Mesodermal cell (in vitro differentiated cells): Measurements from ENCODE around the gene SLC1A5.
"Not testable (repeated sequence)": the region's sequence is repeated elsewhere in the genome, so short reads cannot be mapped to it uniquely, and the experiment has no call there.

Experiments
- H3K27ac ChIP-seq: 2 replicates; pipeline ENCODE4 v1.7.0; 2013; ENCODE audit warnings: mild to moderate bottlenecking, low read depth, low read length, moderate library complexity; ENCODE audit not compliant: severe bottlenecking
- H3K36me3 ChIP-seq: 2 replicates; pipeline ENCODE4 v1.7.1; 2013; ENCODE audit warnings: mild to moderate bottlenecking, low read length, moderate library complexity; ENCODE audit not compliant: control insufficient read depth, insufficient read depth
- H3K4me1 ChIP-seq: one replicate; pipeline ENCODE4 v1.7.1; 2013; ENCODE audit warnings: mild to moderate bottlenecking, low read length; ENCODE audit not compliant: insufficient read depth, control insufficient read depth, poor library complexity, severe bottlenecking
- H3K4me3 ChIP-seq: 2 replicates; pipeline ENCODE4 v1.7.0; 2013; ENCODE audit warnings: low read length, control low read depth, mild to moderate bottlenecking; ENCODE audit not compliant: insufficient read depth, poor library complexity, severe bottlenecking; ENCODE audit errors: extremely low read depth
- H3K9me3 ChIP-seq: 2 replicates; pipeline ENCODE4 v1.7.1; 2013; ENCODE audit warnings: mild to moderate bottlenecking, low read length, moderate library complexity; ENCODE audit not compliant: control insufficient read depth
- WGBS, 2 experiments: methylation state at CpG; one replicate each; pipeline ENCODE4 v1.1.5; 2013; ENCODE audit warnings: missing lambda C conversion rate in 2 of 2; ENCODE audit not compliant: insufficient coverage in 2 of 2; 5-methylcytosine and 5-hydroxymethylcytosine counted together

The SLC1A5 gene

GRCh38 chr19:46821512-46822409, 33.4 kb upstream of the SLC1A5 start:
- 88 to 93% methylated on average over 14 to 15 of the region's 18 CpGs for WGBS, 2 experiments
- no peak overlapping the region for H3K4me3 ChIP-seq
- no peaks in the 10 kb centered on the region for H3K36me3 ChIP-seq
- H3K27ac ChIP-seq = no peak overlapping the region
- no peaks in the 10 kb centered on the region for H3K9me3 ChIP-seq
- no peaks in the 10 kb centered on the region for H3K4me1 ChIP-seq

GRCh38 chr19:46818812-46819211, 30.4 kb upstream of the SLC1A5 start:
- no peaks in the 10 kb centered on the region for H3K36me3 ChIP-seq
- no peaks in the 10 kb centered on the region for H3K9me3 ChIP-seq
- 88 to 100% methylated on average over 2 of the region's 2 CpGs for WGBS, 2 experiments
- H3K4me1 ChIP-seq = peaks cover 1% of the 10 kb centered on the region
- H3K27ac ChIP-seq = no peak overlapping the region
- H3K4me3 ChIP-seq = no peak overlapping the region

- Histone ChIP-seq H3K4me1 (peaks cover 8% of the 10 kb centered on the region), H3K36me3 (no peaks in the 10 kb centered on the region), H3K9me3 (no peaks in the 10 kb centered on the region), H3K4me3 (no peak overlapping the region), H3K27ac (no peak overlapping the region)
- 83 to 89% methylated on average over 10 to 13 of the region's 18 CpGs for WGBS, 2 experiments
Observed at GRCh38 chr19:46815833-46816627, 27.6 kb upstream of the SLC1A5 start.

GRCh38 chr19:46813839-46814358, 25.5 kb upstream of the SLC1A5 start:
- no peak overlapping the region for H3K4me3 ChIP-seq
- no peak overlapping the region for H3K27ac ChIP-seq
- H3K4me1 ChIP-seq = peaks cover 8% of the 10 kb centered on the region
- 81 to 93% methylated on average over 1 to 2 of the region's 7 CpGs for WGBS, 2 experiments
- no peaks in the 10 kb centered on the region for H3K9me3 ChIP-seq
- no peaks in the 10 kb centered on the region for H3K36me3 ChIP-seq

- H3K4me1 ChIP-seq = peaks cover 8% of the 10 kb centered on the region
- no peaks in the 10 kb centered on the region for H3K36me3 ChIP-seq
- H3K4me3 ChIP-seq = no peak overlapping the region
- H3K27ac ChIP-seq = no peak overlapping the region
- 54 to 69% methylated on average over 13 to 17 of the region's 24 CpGs for WGBS, 2 experiments
- H3K9me3 ChIP-seq = no peaks in the 10 kb centered on the region
Observed at GRCh38 chr19:46812977-46813838, 24.8 kb upstream of the SLC1A5 start.

- Histone ChIP-seq H3K4me1 (peaks cover 8% of the 10 kb centered on the region), H3K4me3 (no peak overlapping the region), H3K9me3 (no peaks in the 10 kb centered on the region), H3K27ac (no peak overlapping the region), H3K36me3 (no peaks in the 10 kb centered on the region)
- 95 to 96% methylated on average over 12 of the region's 13 CpGs for WGBS, 2 experiments
Observed at GRCh38 chr19:46809534-46810272, 21.3 kb upstream of the SLC1A5 start.

GRCh38 chr19:46806656-46807055, 18.3 kb upstream of the SLC1A5 start:
- Histone ChIP-seq H3K4me1 (no peaks in the 10 kb centered on the region), H3K36me3 (no peaks in the 10 kb centered on the region), H3K9me3 (no peaks in the 10 kb centered on the region), H3K27ac (no peak overlapping the region), H3K4me3 (no peak overlapping the region)
- 74 to 91% methylated on average over 5 to 6 of the region's 7 CpGs for WGBS, 2 experiments

- H3K36me3 ChIP-seq, H3K4me3 ChIP-seq, H3K9me3 ChIP-seq, H3K27ac ChIP-seq, H3K4me1 ChIP-seq: not testable (repeated sequence)
- WGBS, 2 experiments = 87 to 100% methylated on average over 2 to 3 of the region's 4 CpGs
Observed at GRCh38 chr19:46804432-46804831, 16.0 kb upstream of the SLC1A5 start.

- Histone ChIP-seq H3K4me3 (no peak overlapping the region), H3K27ac (no peak overlapping the region), H3K36me3 (no peaks in the 10 kb centered on the region), H3K4me1 (no peaks in the 10 kb centered on the region), H3K9me3 (no peaks in the 10 kb centered on the region)
- 80 to 89% methylated on average over 1 of the region's 2 CpGs for WGBS, 2 experiments
Observed at GRCh38 chr19:46803555-46803954, 15.2 kb upstream of the SLC1A5 start.

GRCh38 chr19:46802152-46802551, 13.8 kb upstream of the SLC1A5 start:
- H3K36me3 ChIP-seq = no peaks in the 10 kb centered on the region
- 86 to 94% methylated on average over 4 to 5 of the region's 5 CpGs for WGBS, 2 experiments
- H3K9me3 ChIP-seq = no peaks in the 10 kb centered on the region
- H3K4me1 ChIP-seq = no peaks in the 10 kb centered on the region
- H3K27ac ChIP-seq = no peak overlapping the region
- H3K4me3 ChIP-seq = no peak overlapping the region
